IMR-90 (cell line): ENCODE data around the gene NUMA1.

Source experiments
- CTCF ChIP-seq: conservative IDR thresholded peaks from 2 replicates; pipeline ENCODE4 v1.5.1; 2012; ENCODE audit warnings: mild to moderate bottlenecking, low read depth, low read length, improper control_type of control experiment
- MXI1 ChIP-seq: IDR thresholded peaks from 2 replicates; pipeline ENCODE4 v1.6.1; 2012; ENCODE audit warnings: low read depth, mild to moderate bottlenecking, low read length, moderate library complexity, borderline replicate concordance
- POLR2A ChIP-seq: IDR thresholded peaks from 2 replicates; pipeline ENCODE4 v1.6.1; 2012; ENCODE audit warnings: mild to moderate bottlenecking, low read depth, low read length
- RCOR1 ChIP-seq: IDR thresholded peaks from 2 replicates; pipeline ENCODE4 v1.6.1; 2012; ENCODE audit warnings: mild to moderate bottlenecking, low read length, improper control_type of control experiment; ENCODE audit not compliant: insufficient replicate concordance
- SMC3 ChIP-seq: fragments of 150-350 bp; IDR thresholded peaks from 2 replicates; pipeline ENCODE4 v1.6.1; 2016; ENCODE audit warnings: low read depth, mild to moderate bottlenecking, antibody characterized with exemption, low read length, moderate library complexity
- TF ChIP-seq, protein P1 (sequence below): fragments of 150-350 bp; IDR thresholded peaks from 2 replicates; pipeline ENCODE4 v1.6.1; 2017; ENCODE audit warnings: mild to moderate bottlenecking, antibody characterized with exemption, low read length, low read depth

GRCh38 chr11:72103754-72104167 lies 23.4 kb upstream of the NUMA1 start:
- TF ChIP-seq, protein P1, sequence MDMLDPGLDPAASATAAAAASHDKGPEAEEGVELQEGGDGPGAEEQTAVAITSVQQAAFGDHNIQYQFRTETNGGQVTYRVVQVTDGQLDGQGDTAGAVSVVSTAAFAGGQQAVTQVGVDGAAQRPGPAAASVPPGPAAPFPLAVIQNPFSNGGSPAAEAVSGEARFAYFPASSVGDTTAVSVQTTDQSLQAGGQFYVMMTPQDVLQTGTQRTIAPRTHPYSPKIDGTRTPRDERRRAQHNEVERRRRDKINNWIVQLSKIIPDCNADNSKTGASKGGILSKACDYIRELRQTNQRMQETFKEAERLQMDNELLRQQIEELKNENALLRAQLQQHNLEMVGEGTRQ = no peak
- TF ChIP-seq POLR2A = no peak
- no peak for TF ChIP-seq CTCF
- TF ChIP-seq SMC3 = no peak
- no peak for TF ChIP-seq MXI1
- TF ChIP-seq RCOR1 = no peak
